Measurements from ENCODE around the gene COL15A1. TPM values are rescaled to one million over a fixed set of nuclear protein-coding genes. Genes with fewer than 3 reads are reported as not detected.

COL15A1 gene
- total and polyA plus RNA-seq, 2 of the 13 experiments (the other 11 are each of a cell fraction or from before 2014, with no cell fraction given): not detected

GRCh38 chr9:99004717-99005460, 61.2 kb downstream of the COL15A1 start:
- ChIA-PET CTCF (ENCODE audit: low intra/inter-chr PET ratio, low total read pairs) (no interaction called here), POLR2A (no interaction called here)
- no peak; the same call in 2 of the 3 replicates for ATAC-seq
- Histone ChIP-seq H3K36me3 (replicated peaks in 1 of 2; ENCODE audit: control insufficient read depth in 1 of 2, insufficient read depth in 2 of 2, low read length in 2 of 2) (no peaks in the 10 kb centered on the region), H3K4me3 (replicated peaks in 1 of 3; ENCODE audit: insufficient read depth in 1 of 3, low read depth in 2 of 3, low read length in 3 of 3) (no peak overlapping the region), H3K4me1 (ENCODE audit: insufficient read depth, low read length) (no peaks in the 10 kb centered on the region), H3K79me2 (ENCODE audit: insufficient read depth, low read length) (no peaks in the 10 kb centered on the region), H3K4me2 (ENCODE audit: low read depth, low read length) (no peak overlapping the region), H3K9ac (ENCODE audit: insufficient read depth, low read depth, low read length) (no peak overlapping the region), H3K9me3 (ENCODE audit: low read length) (peaks cover under 1% of the 10 kb centered on the region; the same call in 1 of the 2 replicates), H2AFZ (ENCODE audit: low read length) (no peak overlapping the region), H3K27ac (ENCODE audit: extremely low read length, insufficient read depth, low read length) (no peak overlapping the region), H3K27me3 (ENCODE audit: control insufficient read depth in 1 of 2, insufficient read depth in 2 of 2, low read length in 2 of 2) (peaks cover 0 to 4% of the 10 kb centered on the region in 2 experiments; a peak in 1 of 5 replicates), H4K20me1 (ENCODE audit: insufficient read depth, low read length) (no peaks in the 10 kb centered on the region)
- no peak for DNase-seq (ENCODE audit: low spot score)
- in situ Hi-C loops (cut with HindIII; ENCODE audit: extremely low pct_ligation_motif_present, low pct_unique_long_range_greater_than_20kb) (no loop called here), intact Hi-C loops (cut with micrococcal nuclease; ENCODE audit: unreplicated experiment) (no loop called here)
- WGBS (ENCODE audit: low lambda C conversion rate): 33% methylated on average over 9 of the region's 16 CpGs
- FAIRE-seq: no peak
- BruUV-seq (replicated peaks): no TSS peak
- TF ChIP-seq ZNF143 (CRISPR knock-in tag; IDR thresholded peaks at IDR 0.05) (no peak), ZNF281 (CRISPR knock-in tag; IDR thresholded peaks at IDR 0.05; ENCODE audit: borderline replicate concordance) (no peak), PLSCR1 (CRISPR knock-in tag; IDR thresholded peaks at IDR 0.05; ENCODE audit: borderline replicate concordance) (no peak), ONECUT2 (CRISPR knock-in tag; IDR thresholded peaks at IDR 0.05) (no peak), RFXANK (CRISPR knock-in tag; IDR thresholded peaks at IDR 0.05) (no peak), CC2D1A (CRISPR knock-in tag; IDR thresholded peaks at IDR 0.05) (no peak), U2AF1 (optimal IDR thresholded peaks at IDR 0.05; ENCODE audit: low read depth, low read length) (no peak), ZNF572 (CRISPR knock-in tag; IDR thresholded peaks at IDR 0.05) (no peak), MED13 (CRISPR knock-in tag; IDR thresholded peaks at IDR 0.05) (no peak), SALL1 (CRISPR knock-in tag; IDR thresholded peaks at IDR 0.05) (no peak), AGO1 (IDR thresholded peaks at IDR 0.05; ENCODE audit: low read depth, low read length, poor library complexity, severe bottlenecking) (no peak), KLF9 (CRISPR knock-in tag; IDR thresholded peaks at IDR 0.05; ENCODE audit: low read depth) (no peak), ZNF264 (CRISPR knock-in tag; IDR thresholded peaks at IDR 0.05) (no peak), KMT2B (CRISPR knock-in tag; IDR thresholded peaks at IDR 0.05) (no peak), NAIF1 (CRISPR knock-in tag; IDR thresholded peaks at IDR 0.05; ENCODE audit: borderline replicate concordance) (no peak), KAT8 (CRISPR knock-in tag; IDR thresholded peaks at IDR 0.05) (no peak), ZNF709 (CRISPR knock-in tag; IDR thresholded peaks at IDR 0.05) (no peak), KLF6 (CRISPR knock-in tag; IDR thresholded peaks at IDR 0.05) (no peak)
- TF ChIP-seq, protein P1, sequence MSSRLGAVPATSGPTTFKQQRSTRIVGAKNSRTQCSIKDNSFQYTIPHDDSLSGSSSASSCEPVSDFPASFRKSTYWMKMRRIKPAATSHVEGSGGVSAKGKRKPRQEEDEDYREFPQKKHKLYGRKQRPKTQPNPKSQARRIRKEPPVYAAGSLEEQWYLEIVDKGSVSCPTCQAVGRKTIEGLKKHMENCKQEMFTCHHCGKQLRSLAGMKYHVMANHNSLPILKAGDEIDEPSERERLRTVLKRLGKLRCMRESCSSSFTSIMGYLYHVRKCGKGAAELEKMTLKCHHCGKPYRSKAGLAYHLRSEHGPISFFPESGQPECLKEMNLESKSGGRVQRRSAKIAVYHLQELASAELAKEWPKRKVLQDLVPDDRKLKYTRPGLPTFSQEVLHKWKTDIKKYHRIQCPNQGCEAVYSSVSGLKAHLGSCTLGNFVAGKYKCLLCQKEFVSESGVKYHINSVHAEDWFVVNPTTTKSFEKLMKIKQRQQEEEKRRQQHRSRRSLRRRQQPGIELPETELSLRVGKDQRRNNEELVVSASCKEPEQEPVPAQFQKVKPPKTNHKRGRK (CRISPR knock-in tag; IDR thresholded peaks at IDR 0.05): no peak
